ENCODE data around the gene UBE3A. TPM values are rescaled to one million over a fixed set of nuclear protein-coding genes. Genes with fewer than 3 reads are reported as not detected.

The UBE3A gene
- total and polyA plus RNA-seq, 2 donors from 2014 or later = 22.3 to 103 TPM

GRCh38 chr15:25408428-25408827 lies 30.4 kb downstream of the UBE3A start:
- H3K4me1 ChIP-seq (ENCODE audit: control insufficient read depth in 2 of 3, insufficient read depth in 2 of 3, low read depth in 1 of 3, low read length in 3 of 3) = peaks cover 0 to 7% (median 0%) of the 10 kb centered on the region in 3 donors
- no peak for DNase-seq

DNA sequence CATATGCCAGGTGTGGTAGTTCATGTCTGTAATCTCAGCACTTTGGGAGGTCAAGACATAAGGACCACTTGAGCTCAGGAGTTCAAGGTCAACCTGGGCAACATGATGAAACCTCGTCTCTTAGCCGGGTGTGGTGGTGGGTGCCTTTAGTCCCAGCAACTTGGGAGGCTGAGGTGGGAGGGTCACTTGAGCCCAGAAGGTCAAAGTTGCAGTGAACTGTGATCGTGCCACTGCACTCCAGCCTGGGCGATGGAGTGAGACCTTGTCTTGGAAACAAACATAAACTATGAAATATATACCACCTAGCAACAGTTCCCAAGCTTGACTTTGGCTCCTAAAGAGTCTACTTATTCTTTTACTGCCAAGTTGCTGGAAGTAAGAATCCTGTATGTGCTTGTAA lies 30.9 kb downstream of the UBE3A start:
- Histone ChIP-seq H3K9me3 (ENCODE audit: control insufficient read depth in 2 of 3, insufficient read depth in 1 of 3, low read length in 3 of 3) (no peaks in the 10 kb centered on the region), H3K27ac (ENCODE audit: low read depth in 2 of 2, low read length in 2 of 2) (no peak overlapping the region), H3K27me3 (ENCODE audit: control insufficient read depth, insufficient read depth, low read length) (no peaks in the 10 kb centered on the region), H3K9ac (ENCODE audit: low read length in 3 of 3) (no peak overlapping the region), H3K4me1 (ENCODE audit: control insufficient read depth in 2 of 3, insufficient read depth in 2 of 3, low read depth in 1 of 3, low read length in 3 of 3) (peaks cover 0 to 7% (median 0%) of the 10 kb centered on the region in 3 donors), H3K36me3 (ENCODE audit: control insufficient read depth in 2 of 3, insufficient read depth in 3 of 3, low read length in 3 of 3) (peaks cover 0 to 6% (median 5%) of the 10 kb centered on the region in 3 donors), H3K4me3 (ENCODE audit: low read length in 3 of 3) (no peak overlapping the region)
- TF ChIP-seq, protein P1, sequence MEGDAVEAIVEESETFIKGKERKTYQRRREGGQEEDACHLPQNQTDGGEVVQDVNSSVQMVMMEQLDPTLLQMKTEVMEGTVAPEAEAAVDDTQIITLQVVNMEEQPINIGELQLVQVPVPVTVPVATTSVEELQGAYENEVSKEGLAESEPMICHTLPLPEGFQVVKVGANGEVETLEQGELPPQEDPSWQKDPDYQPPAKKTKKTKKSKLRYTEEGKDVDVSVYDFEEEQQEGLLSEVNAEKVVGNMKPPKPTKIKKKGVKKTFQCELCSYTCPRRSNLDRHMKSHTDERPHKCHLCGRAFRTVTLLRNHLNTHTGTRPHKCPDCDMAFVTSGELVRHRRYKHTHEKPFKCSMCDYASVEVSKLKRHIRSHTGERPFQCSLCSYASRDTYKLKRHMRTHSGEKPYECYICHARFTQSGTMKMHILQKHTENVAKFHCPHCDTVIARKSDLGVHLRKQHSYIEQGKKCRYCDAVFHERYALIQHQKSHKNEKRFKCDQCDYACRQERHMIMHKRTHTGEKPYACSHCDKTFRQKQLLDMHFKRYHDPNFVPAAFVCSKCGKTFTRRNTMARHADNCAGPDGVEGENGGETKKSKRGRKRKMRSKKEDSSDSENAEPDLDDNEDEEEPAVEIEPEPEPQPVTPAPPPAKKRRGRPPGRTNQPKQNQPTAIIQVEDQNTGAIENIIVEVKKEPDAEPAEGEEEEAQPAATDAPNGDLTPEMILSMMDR (IDR thresholded peaks at IDR 0.05; ENCODE audit: borderline replicate concordance, extremely low read depth, insufficient read depth) = no peak
- peak in 3 of 5 donors; percentile 7 to 44 (median 24) for DNase-seq
- no peak for FAIRE-seq
- intact Hi-C loops (cut with DNase I) = no loop called here

More at GRCh38 chr15:25408428-25408827, 30.4 kb downstream of the UBE3A start:
- Histone ChIP-seq H3K36me3 (ENCODE audit: control insufficient read depth in 2 of 3, insufficient read depth in 3 of 3, low read length in 3 of 3) (peaks cover 0 to 6% (median 4%) of the 10 kb centered on the region in 3 donors), H3K9ac (ENCODE audit: low read length in 3 of 3) (no peak overlapping the region), H3K27ac (ENCODE audit: low read depth in 2 of 2, low read length in 2 of 2) (no peak overlapping the region), H3K27me3 (ENCODE audit: control insufficient read depth, insufficient read depth, low read length) (no peaks in the 10 kb centered on the region), H3K9me3 (ENCODE audit: control insufficient read depth in 2 of 3, insufficient read depth in 1 of 3, low read length in 3 of 3) (no peaks in the 10 kb centered on the region), H3K4me3 (ENCODE audit: low read length in 3 of 3) (no peak overlapping the region)
- FAIRE-seq = no peak
- intact Hi-C loops (cut with DNase I) = no loop called here
- TF ChIP-seq, protein P1 (IDR thresholded peaks at IDR 0.05; ENCODE audit: borderline replicate concordance, extremely low read depth, insufficient read depth) = no peak

GRCh38 chr15:25406846-25407245 lies 32.0 kb downstream of the UBE3A start:
- TF ChIP-seq, protein P1 (IDR thresholded peaks at IDR 0.05; ENCODE audit: borderline replicate concordance, extremely low read depth, insufficient read depth) = no peak
- Histone ChIP-seq H3K9me3 (ENCODE audit: control insufficient read depth in 2 of 3, insufficient read depth in 1 of 3, low read length in 3 of 3) (peaks cover 0 to 5% (median 2%) of the 10 kb centered on the region in 3 donors), H3K9ac (ENCODE audit: low read length in 3 of 3) (no peak overlapping the region), H3K4me3 (ENCODE audit: low read length in 3 of 3) (no peak overlapping the region), H3K4me1 (ENCODE audit: control insufficient read depth in 2 of 3, insufficient read depth in 2 of 3, low read depth in 1 of 3, low read length in 3 of 3) (peaks cover 0 to 7% (median 0%) of the 10 kb centered on the region in 3 donors), H3K27me3 (ENCODE audit: control insufficient read depth, insufficient read depth, low read length) (no peaks in the 10 kb centered on the region), H3K36me3 (ENCODE audit: control insufficient read depth in 2 of 3, insufficient read depth in 3 of 3, low read length in 3 of 3) (peaks cover 4 to 14% (median 13%) of the 10 kb centered on the region in 3 donors), H3K27ac (ENCODE audit: low read depth in 2 of 2, low read length in 2 of 2) (no peak overlapping the region)
- no peak for DNase-seq
- FAIRE-seq = no peak
- intact Hi-C loops (cut with DNase I) = no loop called here

DNA sequence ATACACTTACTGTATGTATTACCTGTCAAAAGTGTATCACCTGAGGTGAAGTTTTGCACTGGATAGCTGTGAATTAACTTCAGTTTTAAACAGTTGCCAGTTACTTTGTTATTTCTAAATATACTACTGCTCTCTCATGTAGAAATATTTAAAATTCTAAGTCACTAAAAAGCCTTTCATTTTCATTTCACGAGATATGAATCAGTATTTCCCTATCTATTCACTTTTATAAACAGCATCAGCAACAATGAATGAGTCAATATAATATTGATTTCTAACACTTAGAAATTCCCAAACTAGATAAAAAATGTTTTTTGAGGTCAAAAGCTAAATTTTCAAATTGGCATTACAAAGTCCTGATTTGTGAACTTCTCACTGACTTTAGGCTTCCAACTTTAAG lies 32.6 kb downstream of the UBE3A start:
- TF ChIP-seq, protein P1 (IDR thresholded peaks at IDR 0.05; ENCODE audit: borderline replicate concordance, extremely low read depth, insufficient read depth) = no peak
- H3K36me3 ChIP-seq (ENCODE audit: control insufficient read depth in 2 of 3, insufficient read depth in 3 of 3, low read length in 3 of 3) = peaks cover 4 to 14% (median 13%) of the 10 kb centered on the region in 3 donors
- DNase-seq = no peak
- intact Hi-C loops (cut with DNase I) = no loop called here
- FAIRE-seq = peak; percentile 8
- no peaks in the 10 kb centered on the region for H3K27me3 ChIP-seq (ENCODE audit: control insufficient read depth, insufficient read depth, low read length)
- no peak overlapping the region for H3K27ac ChIP-seq (ENCODE audit: low read depth in 2 of 2, low read length in 2 of 2)
- no peak overlapping the region for H3K9ac ChIP-seq (ENCODE audit: low read length in 3 of 3)
- H3K4me1 ChIP-seq (ENCODE audit: control insufficient read depth in 2 of 3, insufficient read depth in 2 of 3, low read depth in 1 of 3, low read length in 3 of 3) = peaks cover 0 to 7% (median 0%) of the 10 kb centered on the region in 3 donors
- H3K9me3 ChIP-seq (ENCODE audit: control insufficient read depth in 2 of 3, insufficient read depth in 1 of 3, low read length in 3 of 3) = peaks cover 0 to 9% (median 3%) of the 10 kb centered on the region in 3 donors
- no peak overlapping the region for H3K4me3 ChIP-seq (ENCODE audit: low read length in 3 of 3)
